Measurements from ENCODE around the gene EXOC2. TPM values are rescaled to one million over a fixed set of nuclear protein-coding genes. Genes with fewer than 3 reads are reported as not detected.

The EXOC2 gene
- total RNA-seq, 1 donor from 2014 or later, result 44.4 TPM

DNA sequence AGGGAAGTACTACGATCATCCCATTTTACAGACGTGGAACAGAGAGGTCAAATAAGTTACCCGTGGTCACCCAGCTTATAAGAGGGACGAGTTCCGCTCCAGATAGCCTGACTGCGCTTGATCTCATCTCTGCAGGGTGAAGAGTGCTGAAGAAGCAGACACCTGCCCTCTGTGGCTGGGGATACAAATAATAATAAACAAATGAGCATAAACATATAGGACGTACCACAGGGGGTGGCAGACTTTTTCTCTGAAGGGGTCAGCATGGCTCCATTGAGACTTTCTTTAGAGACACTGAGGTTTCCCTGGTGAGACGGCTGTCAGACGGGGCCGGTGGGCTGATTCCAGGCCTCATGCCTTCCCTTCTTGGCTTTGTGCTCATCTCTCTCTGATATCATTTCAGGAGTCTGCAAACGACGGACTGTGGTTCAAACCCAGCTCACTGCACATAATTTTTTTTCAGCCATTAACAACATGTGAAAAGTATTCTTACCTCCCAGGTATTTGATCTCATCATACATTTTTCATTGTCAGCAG, 254.2 kb downstream of the EXOC2 start:
- peaks cover 3% of the 10 kb centered on the region for H3K27me3 ChIP-seq (ENCODE audit: insufficient read depth, low read length)
- peaks cover 6% of the 10 kb centered on the region for H3K9me3 Mint-ChIP-seq (ENCODE audit: unreplicated experiment)

GRCh38 chr6:437037-437392, 255.9 kb downstream of the EXOC2 start:
- Mint-ChIP-seq H3K36me3 (ENCODE audit: low read depth, unreplicated experiment) (no peaks in the 10 kb centered on the region), H3K4me1 (ENCODE audit: low read depth, unreplicated experiment) (peaks cover 7% of the 10 kb centered on the region), H3K27me3 (ENCODE audit: low read depth, unreplicated experiment) (peaks cover 38% of the 10 kb centered on the region), H3K9me3 (ENCODE audit: unreplicated experiment) (peaks cover 2% of the 10 kb centered on the region), H3K4me3 (ENCODE audit: unreplicated experiment) (no peak overlapping the region), H3K27ac (ENCODE audit: unreplicated experiment) (no peak overlapping the region)
- DNase-seq (ENCODE audit: low read depth) (peak; percentile 6), FAIRE-seq (no peak)
- Histone ChIP-seq H3K36me3 (ENCODE audit: insufficient read depth, low read length) (no peaks in the 10 kb centered on the region), H3K79me2 (ENCODE audit: insufficient read depth, low read length) (no peaks in the 10 kb centered on the region), H3K27me3 (ENCODE audit: insufficient read depth, low read length) (peaks cover 10% of the 10 kb centered on the region), H3K9me3 (ENCODE audit: insufficient read depth, low read depth, low read length) (peaks cover 4% of the 10 kb centered on the region), H3K4me2 (ENCODE audit: low read length) (peak overlapping the region; percentile 58), H3K9ac (ENCODE audit: low read length) (no peak overlapping the region), H2AFZ (ENCODE audit: low read depth, low read length) (peak overlapping the region; percentile 56), H4K20me1 (ENCODE audit: insufficient read depth, low read length) (no peaks in the 10 kb centered on the region), H3K4me1 (ENCODE audit: insufficient read depth, low read length) (peaks cover 3% of the 10 kb centered on the region), H3K27ac (ENCODE audit: low read depth, low read length) (no peak overlapping the region), H3K4me3 (ENCODE audit: insufficient read depth, low read depth, low read length) (no peak overlapping the region)
- TF ChIP-seq, protein P1, sequence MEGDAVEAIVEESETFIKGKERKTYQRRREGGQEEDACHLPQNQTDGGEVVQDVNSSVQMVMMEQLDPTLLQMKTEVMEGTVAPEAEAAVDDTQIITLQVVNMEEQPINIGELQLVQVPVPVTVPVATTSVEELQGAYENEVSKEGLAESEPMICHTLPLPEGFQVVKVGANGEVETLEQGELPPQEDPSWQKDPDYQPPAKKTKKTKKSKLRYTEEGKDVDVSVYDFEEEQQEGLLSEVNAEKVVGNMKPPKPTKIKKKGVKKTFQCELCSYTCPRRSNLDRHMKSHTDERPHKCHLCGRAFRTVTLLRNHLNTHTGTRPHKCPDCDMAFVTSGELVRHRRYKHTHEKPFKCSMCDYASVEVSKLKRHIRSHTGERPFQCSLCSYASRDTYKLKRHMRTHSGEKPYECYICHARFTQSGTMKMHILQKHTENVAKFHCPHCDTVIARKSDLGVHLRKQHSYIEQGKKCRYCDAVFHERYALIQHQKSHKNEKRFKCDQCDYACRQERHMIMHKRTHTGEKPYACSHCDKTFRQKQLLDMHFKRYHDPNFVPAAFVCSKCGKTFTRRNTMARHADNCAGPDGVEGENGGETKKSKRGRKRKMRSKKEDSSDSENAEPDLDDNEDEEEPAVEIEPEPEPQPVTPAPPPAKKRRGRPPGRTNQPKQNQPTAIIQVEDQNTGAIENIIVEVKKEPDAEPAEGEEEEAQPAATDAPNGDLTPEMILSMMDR (IDR thresholded peaks at IDR 0.05; ENCODE audit: insufficient read depth, low read depth, low read length), result no peak

More for the DNA sequence above, 254.2 kb downstream of the EXOC2 start:
- H3K27ac Mint-ChIP-seq (ENCODE audit: unreplicated experiment), result no peak overlapping the region
- no peak overlapping the region for H3K4me3 Mint-ChIP-seq (ENCODE audit: unreplicated experiment)
- Histone ChIP-seq H3K4me2 (ENCODE audit: low read length) (no peak overlapping the region), H3K79me2 (ENCODE audit: insufficient read depth, low read length) (no peaks in the 10 kb centered on the region), H3K36me3 (ENCODE audit: insufficient read depth, low read length) (no peaks in the 10 kb centered on the region), H3K4me3 (ENCODE audit: insufficient read depth, low read depth, low read length) (no peak overlapping the region), H4K20me1 (ENCODE audit: insufficient read depth, low read length) (no peaks in the 10 kb centered on the region), H3K27ac (ENCODE audit: low read depth, low read length) (no peak overlapping the region), H3K9ac (ENCODE audit: low read length) (no peak overlapping the region), H2AFZ (ENCODE audit: low read depth, low read length) (no peak overlapping the region), H3K4me1 (ENCODE audit: insufficient read depth, low read length) (peaks cover 3% of the 10 kb centered on the region), H3K9me3 (ENCODE audit: insufficient read depth, low read depth, low read length) (peaks cover 6% of the 10 kb centered on the region)
- no peak for FAIRE-seq
- H3K4me1 Mint-ChIP-seq (ENCODE audit: low read depth, unreplicated experiment), result peaks cover 5% of the 10 kb centered on the region
- no peaks in the 10 kb centered on the region for H3K36me3 Mint-ChIP-seq (ENCODE audit: low read depth, unreplicated experiment)
- TF ChIP-seq EZH2 (IDR thresholded peaks at IDR 0.05; ENCODE audit: insufficient read depth, low read length), result no peak
- TF ChIP-seq, protein P1 (IDR thresholded peaks at IDR 0.05; ENCODE audit: insufficient read depth, low read depth, low read length), result no peak
- DNase-seq (ENCODE audit: low read depth), result no peak
- H3K27me3 Mint-ChIP-seq (ENCODE audit: low read depth, unreplicated experiment), result peaks cover 49% of the 10 kb centered on the region

DNA sequence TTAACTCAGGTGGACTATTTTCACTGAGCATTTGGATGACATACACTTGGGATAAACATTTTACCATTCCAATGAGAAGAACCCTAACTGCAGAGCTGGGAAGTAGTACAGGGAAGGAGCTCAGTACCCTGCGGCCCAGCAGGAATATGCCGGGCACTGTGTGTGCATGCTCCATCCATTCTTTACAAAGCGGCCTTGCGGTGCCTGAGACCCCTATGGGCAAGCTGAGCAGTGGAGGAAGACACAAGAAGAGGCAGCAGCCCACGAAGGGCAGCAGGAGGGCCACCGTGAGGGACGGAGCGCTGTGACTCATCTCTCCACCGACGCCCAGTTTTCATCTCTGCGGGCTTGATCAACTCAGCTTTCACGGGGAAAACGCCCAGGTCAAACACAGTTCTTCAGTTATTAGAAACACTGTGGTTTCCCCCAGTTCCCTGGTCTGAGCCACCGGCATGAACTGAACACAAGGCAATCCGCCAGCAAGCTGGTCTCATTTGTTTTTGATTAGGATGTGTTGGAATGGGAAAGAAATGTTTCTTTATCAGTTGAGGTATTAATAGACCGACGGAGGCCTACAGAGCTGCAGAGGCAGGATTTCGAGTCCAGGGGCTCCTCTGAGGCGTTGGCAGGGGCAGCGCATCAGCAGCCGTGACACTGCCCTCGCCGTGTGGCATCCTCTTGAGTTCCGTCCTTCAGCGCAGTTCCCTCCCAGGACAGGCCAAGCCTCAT, 256.5 kb downstream of the EXOC2 start:
- Histone ChIP-seq H3K4me1 (ENCODE audit: insufficient read depth, low read length) (peaks cover 3% of the 10 kb centered on the region), H3K36me3 (ENCODE audit: insufficient read depth, low read length) (no peaks in the 10 kb centered on the region), H3K9me3 (ENCODE audit: insufficient read depth, low read depth, low read length) (peaks cover 4% of the 10 kb centered on the region), H3K27me3 (ENCODE audit: insufficient read depth, low read length) (peaks cover 10% of the 10 kb centered on the region), H2AFZ (ENCODE audit: low read depth, low read length) (peak overlapping the region; percentile 56), H3K4me2 (ENCODE audit: low read length) (peak overlapping the region; percentile 58), H3K4me3 (ENCODE audit: insufficient read depth, low read depth, low read length) (no peak overlapping the region), H4K20me1 (ENCODE audit: insufficient read depth, low read length) (no peaks in the 10 kb centered on the region), H3K9ac (ENCODE audit: low read length) (no peak overlapping the region), H3K79me2 (ENCODE audit: insufficient read depth, low read length) (no peaks in the 10 kb centered on the region), H3K27ac (ENCODE audit: low read depth, low read length) (no peak overlapping the region)
- FAIRE-seq, result no peak
- peak; percentile 70 for DNase-seq (ENCODE audit: low read depth)
- Mint-ChIP-seq H3K27ac (ENCODE audit: unreplicated experiment) (no peak overlapping the region), H3K27me3 (ENCODE audit: low read depth, unreplicated experiment) (peaks cover 36% of the 10 kb centered on the region), H3K9me3 (ENCODE audit: unreplicated experiment) (peaks cover 2% of the 10 kb centered on the region), H3K36me3 (ENCODE audit: low read depth, unreplicated experiment) (no peaks in the 10 kb centered on the region), H3K4me1 (ENCODE audit: low read depth, unreplicated experiment) (peaks cover 9% of the 10 kb centered on the region), H3K4me3 (ENCODE audit: unreplicated experiment) (no peak overlapping the region)
- TF ChIP-seq, protein P1 (IDR thresholded peaks at IDR 0.05; ENCODE audit: insufficient read depth, low read depth, low read length), result no peak
- no peak for TF ChIP-seq EZH2 (IDR thresholded peaks at IDR 0.05; ENCODE audit: insufficient read depth, low read length)
